Breast epithelium (tissue), 4 donors: ENCODE data around the gene CCDC70. TPM values are rescaled to one million over a fixed set of nuclear protein-coding genes. Genes with fewer than 3 reads are reported as not detected.
A peak's percentile ranks its signal among the peaks of the same experiment; 100 is the strongest.
"Not testable (repeated sequence)": the region's sequence is repeated elsewhere in the genome, so short reads cannot be mapped to it uniquely, and the experiment has no call there.

Experiments
- DNase-seq, 2 donors: peaks; one replicate each; pipeline ENCODE4 v3.0.0-alpha.2; 2019; ENCODE audit warnings: low spot score in 2 of 2
- H3K27ac ChIP-seq, 2 donors: fragments of 200-600 bp; sonication (generic) in 1 of 2; one replicate each; pipeline ENCODE4 v1.5.1; 2016 to 2019; ENCODE audit warnings: mild to moderate bottlenecking in 1 of 2
- H3K27me3 ChIP-seq, 2 donors: fragments of 200-600 bp; sonication (generic) in 1 of 2; one replicate each; pipeline versions ENCODE4 v1.5.1 to v1.6.0; 2017 to 2019; ENCODE audit warnings: control low read depth in 1 of 2, mild to moderate bottlenecking in 1 of 2
- H3K36me3 ChIP-seq: fragments of 200-600 bp; one replicate; pipeline ENCODE4 v1.5.1; 2019
- H3K4me1 ChIP-seq, 2 donors: fragments of 200-600 bp; sonication (generic); one replicate each; pipeline ENCODE4 v1.5.1; 2016 to 2019; ENCODE audit warnings: control low read depth in 1 of 2
- H3K4me3 ChIP-seq, 3 donors: fragments of 200-600 bp; sonication (generic); 1 replicate in 2 of 3; 2 replicates in 1 of 3; pipeline ENCODE4 v1.5.1; 2016 to 2019; ENCODE audit warnings: mild to moderate bottlenecking in 3 of 3, moderate library complexity in 2 of 3
- H3K9me3 ChIP-seq, 2 donors: fragments of 200-600 bp; sonication (generic) in 1 of 2; one replicate each; pipeline ENCODE4 v1.5.1; 2016 to 2019; ENCODE audit warnings: control low read depth in 1 of 2
- CTCF ChIP-seq, 3 donors: fragments of 450-650 bp; IDR thresholded peaks; one replicate each; pipeline ENCODE4 v1.5.1; 2016 to 2017; ENCODE audit warnings: antibody characterized with exemption in 3 of 3, mild to moderate bottlenecking in 3 of 3, moderate library complexity in 3 of 3
- POLR2A ChIP-seq: fragments of 450-650 bp; IDR thresholded peaks from one replicate; pipeline ENCODE4 v1.6.1; 2016; ENCODE audit warnings: antibody characterized with exemption, mild to moderate bottlenecking, moderate library complexity
- POLR2AphosphoS5 ChIP-seq, 3 donors: sonication (generic); formaldehyde crosslinking; IDR thresholded peaks; one replicate each; pipeline ENCODE4 v1.6.1; 2017; ENCODE audit warnings: antibody characterized with exemption in 3 of 3
- intact Hi-C: fragments of 100-400 bp; cut with DNase I; formaldehyde crosslinking; loops from one replicate; pipeline ENCODE4 v1.15.1; 2023; ENCODE audit warnings: low total_unique reads
- total RNA-seq, 3 donors: library from RNA; depleted of rRNA; stranded (reverse); fragments of >200 nt; gene quantifications; one replicate each; pipeline ENCODE4 v1.1.0, GENCODE V29; 2016

Gene CCDC70
- total RNA-seq, 3 donors from 2014 or later: not detected

DNA sequence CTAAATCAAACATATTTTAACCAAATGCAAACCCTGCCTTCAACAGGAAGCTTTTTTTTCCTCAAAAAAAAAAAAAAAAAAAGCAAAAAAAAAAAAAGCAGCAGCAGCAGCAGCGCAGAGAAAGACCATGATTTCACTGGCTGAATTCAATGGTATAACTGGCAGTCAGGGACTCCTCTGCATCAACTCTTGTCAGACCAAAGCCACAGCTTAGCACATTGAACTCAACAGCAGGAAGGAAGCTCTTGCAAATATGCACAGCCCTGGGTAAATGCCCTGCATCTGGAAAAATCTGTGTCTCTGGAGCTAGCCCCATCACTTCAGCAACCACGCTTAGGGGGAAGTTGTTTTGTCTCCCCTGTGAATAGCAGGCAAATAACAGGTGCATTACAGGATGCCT lies 40.2 kb upstream of the CCDC70 start:
- DNase-seq: no peak
- TF ChIP-seq POLR2AphosphoS5 (IDR thresholded peaks at IDR 0.05) (no peak), CTCF (IDR thresholded peaks at IDR 0.05) (no peak), POLR2A (no peak)
- H3K36me3 ChIP-seq: no peaks in the 10 kb centered on the region
- H3K27ac ChIP-seq: no peak overlapping the region
- peaks cover 0 to 4% of the 10 kb centered on the region in 2 donors for H3K4me1 ChIP-seq
- intact Hi-C loops: no loop called here
- no peaks in the 10 kb centered on the region for H3K27me3 ChIP-seq
- no peak overlapping the region for H3K4me3 ChIP-seq
- no peaks in the 10 kb centered on the region for H3K9me3 ChIP-seq

- Histone ChIP-seq H3K27me3 (no peaks in the 10 kb centered on the region), H3K4me3 (no peak overlapping the region), H3K9me3 (no peaks in the 10 kb centered on the region), H3K36me3 (no peaks in the 10 kb centered on the region), H3K4me1 (peaks cover 0 to 4% of the 10 kb centered on the region in 2 donors), H3K27ac (no peak overlapping the region)
- DNase-seq: no peak
- intact Hi-C loops: no loop called here
- TF ChIP-seq CTCF (IDR thresholded peaks at IDR 0.05) (no peak), POLR2AphosphoS5 (IDR thresholded peaks at IDR 0.05) (no peak), POLR2A (no peak)
These were observed 39.5 kb upstream of the CCDC70 start for GRCh38 chr13:51822106-51822815.

DNA sequence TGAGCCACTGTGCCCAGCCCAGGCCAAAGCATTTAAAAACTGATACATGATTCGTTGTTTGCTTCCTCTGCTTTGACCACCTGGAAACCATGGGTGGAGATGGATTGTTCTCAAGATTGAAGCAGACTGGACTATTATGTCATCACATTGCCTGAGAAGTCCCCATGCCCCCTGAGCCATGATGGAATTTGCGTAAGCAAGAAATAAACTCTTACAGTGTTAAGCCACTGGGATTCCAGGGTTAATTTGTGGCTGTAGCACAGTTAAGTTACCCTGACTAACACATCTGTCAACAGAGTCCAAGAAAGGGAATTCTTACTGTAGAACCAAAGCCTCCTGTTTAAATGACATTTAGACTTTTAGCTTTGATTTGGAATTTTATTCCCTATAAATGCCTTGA lies 38.4 kb upstream of the CCDC70 start:
- Histone ChIP-seq H3K4me3 (no peak overlapping the region), H3K27ac (no peak overlapping the region), H3K9me3 (no peaks in the 10 kb centered on the region), H3K27me3 (no peaks in the 10 kb centered on the region), H3K36me3 (no peaks in the 10 kb centered on the region), H3K4me1 (peaks cover 0 to 4% of the 10 kb centered on the region in 2 donors)
- intact Hi-C loops: no loop called here
- no peak for DNase-seq
- TF ChIP-seq POLR2AphosphoS5 (IDR thresholded peaks at IDR 0.05): no peak
- TF ChIP-seq POLR2A: no peak
- TF ChIP-seq CTCF (IDR thresholded peaks at IDR 0.05): no peak

- H3K27ac ChIP-seq: no peak overlapping the region
- DNase-seq: no peak
- intact Hi-C loops: no loop called here
These were observed 37.9 kb upstream of the CCDC70 start for GRCh38 chr13:51823863-51824262.

GRCh38 chr13:51824712-51825111 lies 37.1 kb upstream of the CCDC70 start:
- H3K36me3 ChIP-seq, H3K4me3 ChIP-seq, H3K27me3 ChIP-seq, H3K4me1 ChIP-seq, DNase-seq, H3K9me3 ChIP-seq, intact Hi-C loops: not testable (repeated sequence)
- H3K27ac ChIP-seq: peak overlapping the region; percentile 14 to 55

More at GRCh38 chr13:51823863-51824262, 37.9 kb upstream of the CCDC70 start:
- H3K4me1 ChIP-seq: peaks cover 0 to 4% of the 10 kb centered on the region in 2 donors
- no peak overlapping the region for H3K4me3 ChIP-seq
- TF ChIP-seq POLR2A (no peak), CTCF (IDR thresholded peaks at IDR 0.05) (no peak), POLR2AphosphoS5 (IDR thresholded peaks at IDR 0.05) (no peak)
- H3K36me3 ChIP-seq: no peaks in the 10 kb centered on the region
- no peaks in the 10 kb centered on the region for H3K27me3 ChIP-seq
- H3K9me3 ChIP-seq: no peaks in the 10 kb centered on the region
